CD14-positive monocyte (primary cell): Measurements from ENCODE around the gene SKOR1. TPM values are rescaled to one million over a fixed set of nuclear protein-coding genes. Genes with fewer than 3 reads are reported as not detected.

Experiments
- DNase-seq, 3 donors: peaks; one replicate each; pipeline ENCODE4 v3.0.0-alpha.2; 2011 to 2022
- H2AFZ ChIP-seq: 2 replicates; pipeline ENCODE4 v1.6.0; 2012; ENCODE audit warnings: mild to moderate bottlenecking, low read depth, low read length, inconsistent platforms; ENCODE audit not compliant: insufficient read depth, poor library complexity, severe bottlenecking
- H3K27ac ChIP-seq, 2 donors: 1 replicate in 1 of 2; 2 replicates in 1 of 2; pipeline ENCODE4 v1.5.1; 2012 to 2013; ENCODE audit warnings: low read length in 2 of 2, control low read depth in 1 of 2, inconsistent platforms in 1 of 2, low read depth in 1 of 2, mild to moderate bottlenecking in 1 of 2
- H3K27me3 ChIP-seq, 2 donors: one replicate each; pipeline versions ENCODE4 v1.6.0 to v1.6.1; 2011 to 2013; ENCODE audit warnings: low read length in 2 of 2; ENCODE audit not compliant: control insufficient read depth in 2 of 2, insufficient read depth in 2 of 2
- H3K36me3 ChIP-seq, 2 donors: replicated peaks in 1 of 2; 1 replicate in 1 of 2; 2 replicates in 1 of 2; pipeline versions ENCODE4 v1.5.1 to v1.6.1; 2012 to 2013; ENCODE audit warnings: low read length in 2 of 2, control low read depth in 1 of 2, inconsistent platforms in 1 of 2, mild to moderate bottlenecking in 1 of 2; ENCODE audit not compliant: insufficient read depth in 2 of 2, control insufficient read depth in 1 of 2
- H3K4me1 ChIP-seq, 2 donors: 1 replicate in 1 of 2; 2 replicates in 1 of 2; pipeline versions ENCODE4 v1.5.1 to v1.6.1; 2012 to 2013; ENCODE audit warnings: low read length in 2 of 2, control low read depth in 1 of 2, inconsistent platforms in 1 of 2, mild to moderate bottlenecking in 1 of 2, moderate library complexity in 1 of 2; ENCODE audit not compliant: insufficient read depth in 2 of 2, control insufficient read depth in 1 of 2
- H3K4me2 ChIP-seq: replicated peaks from 2 replicates; pipeline ENCODE3; 2012; ENCODE audit warnings: low read length, moderate library complexity, mild to moderate bottlenecking; ENCODE audit not compliant: poor library complexity, severe bottlenecking; ENCODE audit errors: extremely low read depth
- H3K4me3 ChIP-seq, 3 experiments: fragments of 200-600 bp in 1 of 3; sonication (generic) in 1 of 3; replicated peaks in 1 of 3; 1 replicate in 2 of 3; 2 replicates in 1 of 3; pipeline ENCODE4 v1.5.1; 2011 to 2013; ENCODE audit warnings: low read length in 3 of 3, mild to moderate bottlenecking in 3 of 3, control low read depth in 2 of 3, low read depth in 2 of 3, inconsistent platforms in 1 of 3, moderate library complexity in 1 of 3
- H3K79me2 ChIP-seq: 2 replicates; pipeline ENCODE4 v1.6.0; 2012; ENCODE audit warnings: mild to moderate bottlenecking, control low read depth, inconsistent platforms, low read length, moderate library complexity; ENCODE audit not compliant: insufficient read depth
- H3K9ac ChIP-seq: 2 replicates; pipeline ENCODE4 v1.6.0; 2017; ENCODE audit warnings: low read length, mild to moderate bottlenecking; ENCODE audit not compliant: insufficient read depth, poor library complexity, severe bottlenecking
- H3K9me3 ChIP-seq, 2 donors: replicated peaks in 1 of 2; 1 replicate in 1 of 2; 2 replicates in 1 of 2; pipeline versions ENCODE4 v1.5.1 to v1.6.1; 2012 to 2013; ENCODE audit warnings: low read length in 2 of 2, control low read depth in 1 of 2; ENCODE audit not compliant: control insufficient read depth in 1 of 2, insufficient read depth in 1 of 2
- H4K20me1 ChIP-seq: 2 replicates; pipeline ENCODE4 v1.6.0; 2012; ENCODE audit warnings: mild to moderate bottlenecking, low read length, control low read depth, moderate library complexity; ENCODE audit not compliant: insufficient read depth
- H3K27ac Mint-ChIP-seq, 7 donors: one replicate each; pipeline ENCODE4 v1.8.0; 2020; ENCODE audit warnings: mild to moderate bottlenecking in 7 of 7, mixed read lengths in 7 of 7, moderate library complexity in 6 of 7, inconsistent platforms in 2 of 7
- H3K27me3 Mint-ChIP-seq, 3 donors: one replicate each; pipeline ENCODE4 v1.8.0; 2021 to 2022; ENCODE audit warnings: low read depth in 3 of 3, mild to moderate bottlenecking in 3 of 3, mixed read lengths in 3 of 3, moderate library complexity in 3 of 3, inconsistent platforms in 1 of 3
- H3K36me3 Mint-ChIP-seq, 2 donors: one replicate each; pipeline ENCODE4 v1.8.0; 2020; ENCODE audit warnings: mixed read lengths in 2 of 2, inconsistent platforms in 1 of 2, mild to moderate bottlenecking in 1 of 2
- H3K4me1 Mint-ChIP-seq: one replicate; pipeline ENCODE4 v1.8.0; 2020; ENCODE audit warnings: mild to moderate bottlenecking, mixed read lengths
- H3K4me3 Mint-ChIP-seq, 2 donors: one replicate each; pipeline ENCODE4 v1.8.0; 2020; ENCODE audit warnings: mild to moderate bottlenecking in 2 of 2, mixed read lengths in 2 of 2, moderate library complexity in 1 of 2
- H3K9me3 Mint-ChIP-seq, 7 donors: one replicate each; pipeline ENCODE4 v1.8.0; 2020 to 2022; ENCODE audit warnings: mixed read lengths in 7 of 7, mild to moderate bottlenecking in 6 of 7, moderate library complexity in 6 of 7, inconsistent platforms in 2 of 7
- WGBS: methylation state at CpG from one replicate; pipeline ENCODE4 v1.1.5; 2013; ENCODE audit warnings: missing lambda C conversion rate; ENCODE audit not compliant: insufficient coverage; 5-methylcytosine and 5-hydroxymethylcytosine counted together
- intact Hi-C, 2 donors: fragments of 100-400 bp; cut with micrococcal nuclease; formaldehyde crosslinking; loops; one replicate each; pipeline versions ENCODE4 v1.15.0 to v1.15.1; 2023
- polyA plus RNA-seq, 3 donors: library from polyadenylated mRNA; depleted of rRNA in 1 of 3; unstranded in 2 of 3; stranded (reverse) in 1 of 3; fragments of 300-500 nt in 2 of 3; fragments of >200 nt in 1 of 3; fragmentation: Illumina TruSeq in 2 of 3; gene quantifications; 1 replicate in 2 of 3; 2 replicates in 1 of 3; pipeline ENCODE4 v1.2.3, GENCODE V29; 2012 to 2021
- TF ChIP-seq, protein P1 (sequence below): fragments of 200-600 bp; IDR thresholded peaks from one replicate; pipeline ENCODE4 v1.8.0; 2022; ENCODE audit warnings: antibody characterized with exemption, mild to moderate bottlenecking

The SKOR1 gene
- polyA plus RNA-seq, 3 donors = 0.23 TPM; not detected in 2

DNA sequence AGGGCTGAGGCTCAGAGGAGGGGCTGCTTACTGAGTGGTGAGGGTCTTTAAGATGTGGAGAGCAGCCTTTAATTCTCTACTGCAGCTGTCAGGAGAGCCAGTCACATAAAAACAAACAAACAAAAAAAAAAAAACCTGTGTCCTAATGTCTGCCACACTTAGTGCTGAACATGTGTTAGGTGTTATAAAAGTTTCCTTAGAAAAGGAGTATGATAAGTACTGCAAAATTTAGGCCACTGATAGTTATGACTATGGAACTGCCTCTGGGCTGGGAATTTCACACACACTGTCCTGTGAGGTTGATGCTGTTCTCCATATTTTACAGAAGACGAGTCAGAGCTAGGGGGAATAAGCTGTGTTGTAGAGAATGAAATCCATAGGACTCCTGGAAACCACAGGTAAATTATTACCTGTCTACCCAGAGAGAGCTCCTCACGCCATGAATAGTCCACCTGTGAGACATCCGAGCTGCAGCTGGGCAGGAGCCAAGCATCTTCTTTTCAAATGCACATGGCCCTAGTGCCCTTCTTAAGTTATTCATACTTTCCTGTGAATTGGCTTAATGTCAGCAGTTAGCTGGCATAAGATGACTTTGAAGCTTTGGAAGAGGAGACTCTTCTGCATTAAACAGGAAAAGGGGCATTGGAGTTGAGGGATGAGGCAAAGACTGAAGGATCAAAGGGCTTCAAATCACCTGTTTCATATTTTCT is 34.5 kb upstream of the SKOR1 start:
- H3K79me2 ChIP-seq = no peaks in the 10 kb centered on the region
- intact Hi-C loops = no loop called here
- TF ChIP-seq, protein P1, sequence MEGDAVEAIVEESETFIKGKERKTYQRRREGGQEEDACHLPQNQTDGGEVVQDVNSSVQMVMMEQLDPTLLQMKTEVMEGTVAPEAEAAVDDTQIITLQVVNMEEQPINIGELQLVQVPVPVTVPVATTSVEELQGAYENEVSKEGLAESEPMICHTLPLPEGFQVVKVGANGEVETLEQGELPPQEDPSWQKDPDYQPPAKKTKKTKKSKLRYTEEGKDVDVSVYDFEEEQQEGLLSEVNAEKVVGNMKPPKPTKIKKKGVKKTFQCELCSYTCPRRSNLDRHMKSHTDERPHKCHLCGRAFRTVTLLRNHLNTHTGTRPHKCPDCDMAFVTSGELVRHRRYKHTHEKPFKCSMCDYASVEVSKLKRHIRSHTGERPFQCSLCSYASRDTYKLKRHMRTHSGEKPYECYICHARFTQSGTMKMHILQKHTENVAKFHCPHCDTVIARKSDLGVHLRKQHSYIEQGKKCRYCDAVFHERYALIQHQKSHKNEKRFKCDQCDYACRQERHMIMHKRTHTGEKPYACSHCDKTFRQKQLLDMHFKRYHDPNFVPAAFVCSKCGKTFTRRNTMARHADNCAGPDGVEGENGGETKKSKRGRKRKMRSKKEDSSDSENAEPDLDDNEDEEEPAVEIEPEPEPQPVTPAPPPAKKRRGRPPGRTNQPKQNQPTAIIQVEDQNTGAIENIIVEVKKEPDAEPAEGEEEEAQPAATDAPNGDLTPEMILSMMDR = no peak
- H3K4me3 ChIP-seq = no peak overlapping the region
- peaks cover 0 to 4% of the 10 kb centered on the region in 2 donors for H3K9me3 ChIP-seq
- no peaks in the 10 kb centered on the region for H3K4me1 ChIP-seq
- H4K20me1 ChIP-seq = no peaks in the 10 kb centered on the region
- no peaks in the 10 kb centered on the region for H3K4me1 Mint-ChIP-seq
- H2AFZ ChIP-seq = no peak overlapping the region
- no peak overlapping the region for H3K9ac ChIP-seq
- DNase-seq = no peak
- peaks cover 4 to 14% (median 12%) of the 10 kb centered on the region in 7 donors for H3K9me3 Mint-ChIP-seq
- H3K27me3 Mint-ChIP-seq = no peaks in the 10 kb centered on the region
- H3K36me3 ChIP-seq = peaks cover 0 to 8% of the 10 kb centered on the region in 2 donors
- WGBS = no CpG with 5 or more reads among the region's 3 CpGs
- H3K27ac ChIP-seq = no peak overlapping the region
- peak overlapping the region in 1 of 7 donors; percentile 19 for H3K27ac Mint-ChIP-seq
- peaks cover 33 to 37% of the 10 kb centered on the region in 2 donors for H3K36me3 Mint-ChIP-seq
- no peak overlapping the region for H3K4me3 Mint-ChIP-seq
- H3K4me2 ChIP-seq = no peak overlapping the region
- H3K27me3 ChIP-seq = no peaks in the 10 kb centered on the region

DNA sequence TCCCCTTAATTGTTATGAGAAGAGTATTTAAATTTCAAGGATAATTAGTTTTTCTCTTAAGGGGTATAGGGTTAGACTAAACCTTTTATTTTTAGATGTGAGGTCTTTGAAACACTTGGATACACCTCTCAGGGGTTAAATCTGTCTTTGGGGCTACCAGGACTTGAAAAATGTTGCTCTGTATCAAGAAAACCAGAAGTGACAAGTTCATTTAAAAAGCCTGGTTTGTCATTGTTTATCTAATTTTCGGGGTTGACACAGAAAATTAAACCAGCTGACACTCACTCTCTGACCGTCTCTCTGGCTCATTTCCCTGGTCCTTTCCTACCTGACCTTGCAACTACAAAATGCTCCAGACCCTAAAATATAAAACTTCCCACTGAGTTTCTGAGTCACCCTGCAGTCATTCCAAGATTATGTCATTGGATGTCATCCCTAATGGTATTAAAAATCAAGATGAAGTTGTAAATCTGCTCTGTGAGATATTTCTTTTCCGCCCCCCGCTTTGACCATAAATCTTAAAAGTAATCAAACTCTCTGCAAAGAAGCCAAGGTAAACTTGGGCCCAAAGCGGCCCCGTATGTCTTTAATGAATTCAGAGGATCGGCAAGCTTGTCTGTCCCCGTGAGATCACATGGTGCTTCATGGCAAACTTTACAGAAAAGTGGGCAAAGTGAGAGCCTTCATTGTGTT is 32.9 kb upstream of the SKOR1 start:
- H3K4me3 ChIP-seq = no peak overlapping the region
- no peaks in the 10 kb centered on the region for H3K4me1 ChIP-seq
- H2AFZ ChIP-seq = no peak overlapping the region
- H3K36me3 ChIP-seq = peaks cover 0 to 8% of the 10 kb centered on the region in 2 donors
- no peak overlapping the region for H3K4me2 ChIP-seq
- no peaks in the 10 kb centered on the region for H3K27me3 Mint-ChIP-seq
- peaks cover 0 to 4% of the 10 kb centered on the region in 2 donors for H3K9me3 ChIP-seq
- no peaks in the 10 kb centered on the region for H3K79me2 ChIP-seq
- TF ChIP-seq, protein P1 = no peak
- H3K9ac ChIP-seq = no peak overlapping the region
- no peaks in the 10 kb centered on the region for H3K27me3 ChIP-seq
- no peaks in the 10 kb centered on the region for H3K4me1 Mint-ChIP-seq
- peaks cover 31 to 34% of the 10 kb centered on the region in 2 donors for H3K36me3 Mint-ChIP-seq
- H3K4me3 Mint-ChIP-seq = no peak overlapping the region
- H4K20me1 ChIP-seq = no peaks in the 10 kb centered on the region
- H3K9me3 Mint-ChIP-seq = peaks cover 4 to 14% (median 12%) of the 10 kb centered on the region in 7 donors
- intact Hi-C loops = no loop called here
- H3K27ac Mint-ChIP-seq = no peak overlapping the region
- WGBS = 94% methylated on average over 2 of the region's 8 CpGs
- DNase-seq = no peak
- H3K27ac ChIP-seq = no peak overlapping the region
